Ascending aorta (tissue), 2 donors: ENCODE data around the gene PLCH2. TPM values are rescaled to one million over a fixed set of nuclear protein-coding genes. Genes with fewer than 3 reads are reported as not detected.

ENCODE experiments used
- DNase-seq, 2 donors: peaks; one replicate each; pipeline ENCODE4 v3.0.0-alpha.2; 2019; ENCODE audit warnings: low spot score in 2 of 2
- H3K27ac ChIP-seq, 2 donors: fragments of 200-600 bp; sonication (generic); one replicate each; pipeline ENCODE4 v1.5.1; 2016 to 2017; ENCODE audit warnings: mild to moderate bottlenecking in 1 of 2
- H3K27me3 ChIP-seq: fragments of 200-600 bp; sonication (generic); one replicate; pipeline ENCODE4 v1.5.1; 2017
- H3K36me3 ChIP-seq, 2 donors: fragments of 200-600 bp; sonication (generic); one replicate each; pipeline ENCODE4 v1.5.1; 2016
- H3K4me1 ChIP-seq, 2 donors: fragments of 200-600 bp; sonication (generic); one replicate each; pipeline ENCODE4 v1.5.1; 2016 to 2017; ENCODE audit warnings: mild to moderate bottlenecking in 1 of 2
- H3K4me3 ChIP-seq, 2 donors: fragments of 200-600 bp; sonication (generic); one replicate each; pipeline ENCODE4 v1.5.1; 2016 to 2017; ENCODE audit warnings: mild to moderate bottlenecking in 1 of 2
- H3K9me3 ChIP-seq, 2 donors: fragments of 200-600 bp; sonication (generic); one replicate each; pipeline ENCODE4 v1.5.1; 2016
- intact Hi-C: fragments of 100-400 bp; cut with DNase I; formaldehyde crosslinking; loops from one replicate; pipeline ENCODE4 v1.15.1; 2023
- total RNA-seq: library from RNA; depleted of rRNA; stranded (reverse); fragments of >200 nt; gene quantifications from one replicate; pipeline ENCODE4 v1.1.0, GENCODE V29; 2016
- TF ChIP-seq, protein P1 (sequence below), 3 experiments: fragments of 200-600 bp in 2 of 3; fragments of 450-650 bp in 1 of 3; sonication (generic) in 2 of 3; IDR thresholded peaks; one replicate each; pipeline ENCODE4 v1.5.1; 2016 to 2019; ENCODE audit warnings: antibody characterized with exemption in 3 of 3, mild to moderate bottlenecking in 1 of 3, moderate library complexity in 1 of 3

The PLCH2 gene
- total RNA-seq, 1 donor from 2014 or later, result not detected

DNA sequence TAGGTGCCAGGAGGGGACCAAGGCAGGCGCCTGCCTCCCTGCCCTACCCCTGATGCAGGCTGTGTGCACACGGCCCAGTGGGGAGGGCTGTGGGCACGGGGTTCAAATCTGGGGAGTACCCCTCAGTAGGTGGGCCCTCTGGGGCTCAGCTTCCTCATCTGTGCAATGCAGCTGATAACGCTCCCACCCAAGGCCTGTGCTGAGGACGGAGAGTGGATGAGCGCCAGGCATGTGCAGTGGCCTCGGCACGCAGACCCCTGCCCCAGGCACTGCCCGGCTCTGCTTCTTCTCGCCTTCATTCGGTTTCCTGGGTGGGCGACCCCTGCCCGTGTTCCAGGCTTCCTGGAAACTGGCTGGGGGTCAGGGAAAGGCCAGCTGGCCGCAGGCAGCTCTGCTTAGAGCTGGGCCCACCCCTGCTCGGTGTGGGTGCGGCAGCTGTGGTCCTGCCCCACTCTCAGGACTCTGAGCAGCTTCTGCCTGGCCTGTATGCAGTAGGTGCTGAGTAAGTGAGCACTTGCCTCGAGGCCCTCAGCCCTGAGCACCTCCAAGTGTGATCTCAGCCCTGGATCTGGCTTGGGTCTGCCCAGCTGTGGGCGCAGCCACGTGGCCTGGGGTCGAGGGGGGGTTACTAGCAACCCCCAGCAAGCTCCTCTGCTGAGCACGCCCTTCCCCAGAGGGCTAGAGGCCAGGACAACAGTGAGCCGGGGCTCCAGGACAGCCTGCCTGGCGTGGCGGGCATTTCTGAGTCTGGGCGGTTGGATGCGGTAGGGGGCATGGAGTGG, 68.2 kb downstream of the PLCH2 start:
- intact Hi-C loops, result no loop called here
- Histone ChIP-seq H3K4me1 (peaks cover 13 to 38% of the 10 kb centered on the region in 2 donors), H3K4me3 (no peak overlapping the region), H3K9me3 (no peaks in the 10 kb centered on the region), H3K27me3 (peaks cover 3% of the 10 kb centered on the region), H3K36me3 (no peaks in the 10 kb centered on the region), H3K27ac (no peak overlapping the region)
- TF ChIP-seq, protein P1, sequence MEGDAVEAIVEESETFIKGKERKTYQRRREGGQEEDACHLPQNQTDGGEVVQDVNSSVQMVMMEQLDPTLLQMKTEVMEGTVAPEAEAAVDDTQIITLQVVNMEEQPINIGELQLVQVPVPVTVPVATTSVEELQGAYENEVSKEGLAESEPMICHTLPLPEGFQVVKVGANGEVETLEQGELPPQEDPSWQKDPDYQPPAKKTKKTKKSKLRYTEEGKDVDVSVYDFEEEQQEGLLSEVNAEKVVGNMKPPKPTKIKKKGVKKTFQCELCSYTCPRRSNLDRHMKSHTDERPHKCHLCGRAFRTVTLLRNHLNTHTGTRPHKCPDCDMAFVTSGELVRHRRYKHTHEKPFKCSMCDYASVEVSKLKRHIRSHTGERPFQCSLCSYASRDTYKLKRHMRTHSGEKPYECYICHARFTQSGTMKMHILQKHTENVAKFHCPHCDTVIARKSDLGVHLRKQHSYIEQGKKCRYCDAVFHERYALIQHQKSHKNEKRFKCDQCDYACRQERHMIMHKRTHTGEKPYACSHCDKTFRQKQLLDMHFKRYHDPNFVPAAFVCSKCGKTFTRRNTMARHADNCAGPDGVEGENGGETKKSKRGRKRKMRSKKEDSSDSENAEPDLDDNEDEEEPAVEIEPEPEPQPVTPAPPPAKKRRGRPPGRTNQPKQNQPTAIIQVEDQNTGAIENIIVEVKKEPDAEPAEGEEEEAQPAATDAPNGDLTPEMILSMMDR (IDR thresholded peaks at IDR 0.05), result no peak
- DNase-seq, result no peak

DNA sequence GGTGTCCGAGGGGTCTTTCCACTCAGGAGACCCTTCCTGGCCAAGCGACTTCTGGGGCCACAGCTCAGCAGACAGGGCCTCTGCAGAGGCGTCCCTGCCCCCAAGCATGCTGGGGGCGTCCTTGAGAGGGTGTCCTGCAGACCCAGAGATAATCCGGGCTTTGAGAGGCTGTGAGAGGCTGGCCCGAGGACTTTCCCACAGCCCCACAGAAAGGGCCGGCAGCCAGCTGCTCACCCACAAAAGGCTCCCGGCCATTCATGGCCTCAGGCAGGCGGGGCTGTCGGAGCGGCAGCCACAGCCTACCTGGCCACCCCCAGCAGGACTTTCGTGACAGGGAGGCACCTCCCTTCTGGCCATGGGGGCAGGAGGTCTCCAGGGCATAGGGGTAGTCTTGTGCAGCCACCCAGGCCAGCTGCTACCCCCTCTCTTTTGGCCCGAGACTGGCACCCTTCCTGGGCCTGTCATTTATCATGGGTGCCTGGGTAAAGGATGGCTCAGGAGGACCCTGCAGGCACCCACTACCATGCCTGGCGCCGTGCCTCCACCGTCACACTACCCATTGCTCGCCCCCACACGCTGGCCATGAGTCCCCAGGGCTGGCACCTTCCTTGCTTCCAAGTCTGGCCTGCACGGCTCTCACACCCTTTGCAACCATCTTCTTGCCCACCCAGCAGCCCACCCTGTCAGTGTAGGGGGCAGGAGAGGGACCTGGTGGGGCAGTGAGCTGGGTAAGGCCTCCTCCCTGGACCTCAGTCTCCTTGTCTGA, 69.0 kb downstream of the PLCH2 start:
- Histone ChIP-seq H3K36me3 (no peaks in the 10 kb centered on the region), H3K27ac (peak overlapping the region; percentile 51 to 60), H3K4me3 (no peak overlapping the region), H3K9me3 (no peaks in the 10 kb centered on the region), H3K4me1 (peaks cover 13 to 39% of the 10 kb centered on the region in 2 donors), H3K27me3 (peaks cover 3% of the 10 kb centered on the region)
- intact Hi-C loops, result no loop called here
- TF ChIP-seq, protein P1 (IDR thresholded peaks at IDR 0.05), result no peak
- DNase-seq, result no peak

DNA sequence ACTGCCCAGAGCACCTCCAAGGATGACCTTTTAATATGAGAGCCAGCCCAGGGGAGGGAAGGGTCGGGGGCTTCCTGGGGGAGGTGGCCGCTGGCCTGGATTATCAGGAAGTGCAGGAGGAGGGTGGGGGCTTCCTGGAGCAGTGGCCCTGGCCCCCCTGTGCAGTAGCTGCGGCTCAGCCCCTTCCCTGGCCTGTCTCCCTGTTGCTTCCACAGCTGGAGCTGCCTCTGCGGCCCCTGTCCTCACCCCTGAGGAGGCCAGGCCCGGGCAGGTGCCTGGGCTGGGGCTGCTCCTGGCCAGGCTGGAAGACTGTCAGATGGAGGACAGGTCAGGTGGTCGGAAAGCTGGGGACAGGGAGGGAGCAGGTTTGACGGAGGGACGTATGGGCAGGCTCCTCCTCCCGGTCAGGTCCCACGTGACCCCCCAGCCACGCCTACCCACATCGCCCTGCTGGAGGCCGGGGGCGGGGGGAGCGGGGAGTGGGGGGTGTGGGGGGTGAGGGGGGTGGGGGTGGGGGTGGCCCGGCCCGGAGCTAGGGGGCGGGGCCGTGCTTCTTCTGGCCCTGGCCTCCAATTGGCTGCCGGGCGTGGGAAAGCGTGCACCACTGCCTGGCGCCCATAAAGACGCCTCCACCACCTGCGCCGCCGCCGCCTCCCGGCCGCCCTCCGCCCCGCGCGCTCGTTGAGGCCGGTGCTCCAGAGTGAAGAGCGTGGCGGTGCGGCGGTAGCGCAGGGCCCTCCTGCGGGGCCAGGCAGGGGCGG, 69.8 kb downstream of the PLCH2 start:
- Histone ChIP-seq H3K27ac (peak overlapping the region; percentile 92 to 95), H3K36me3 (no peaks in the 10 kb centered on the region), H3K4me3 (peak overlapping the region; percentile 53 to 67), H3K27me3 (no peaks in the 10 kb centered on the region), H3K9me3 (no peaks in the 10 kb centered on the region), H3K4me1 (peaks cover 13 to 36% of the 10 kb centered on the region in 2 donors)
- TF ChIP-seq, protein P1 (IDR thresholded peaks at IDR 0.05), result no peak
- intact Hi-C loops, result loop anchor here (2.0 kb wide), 1 partner anchor 347 kb away; no protein-coding TSS in a partner anchor
- peak; percentile 71 to 91 for DNase-seq

DNA sequence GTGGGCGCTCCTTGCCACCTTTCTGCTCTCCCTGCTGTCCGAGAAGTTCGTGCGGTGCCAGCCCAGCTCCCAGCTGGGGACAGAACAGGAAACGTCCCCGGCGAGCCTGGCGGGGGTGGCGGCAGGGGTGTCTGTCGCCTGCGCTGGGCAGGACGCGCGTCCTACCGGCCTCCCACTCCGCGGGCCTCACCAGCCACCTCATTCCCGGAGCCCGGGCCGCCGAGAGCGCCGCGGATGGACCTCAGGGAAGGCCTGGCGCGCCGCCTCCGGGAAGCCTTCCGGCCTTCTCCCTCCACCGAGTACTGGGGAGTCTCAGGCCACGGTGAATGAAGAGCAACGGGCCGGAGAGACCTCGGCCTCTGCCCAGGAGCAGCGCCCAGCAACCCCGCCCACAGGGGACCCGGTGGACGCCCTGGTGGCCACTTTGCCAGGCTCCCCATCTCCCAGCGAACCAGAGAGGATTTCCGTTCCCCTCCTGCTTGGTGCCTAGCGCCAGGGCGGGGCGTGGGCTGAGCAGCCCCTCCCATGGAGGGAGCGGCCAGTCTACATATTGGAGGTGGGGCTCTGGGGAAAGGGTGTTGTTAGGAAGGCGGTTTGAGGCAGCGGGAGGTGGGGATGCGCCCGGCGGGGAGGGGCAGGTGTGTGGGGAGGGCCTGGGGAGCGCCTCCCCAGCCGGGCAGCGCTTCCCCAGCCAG, 70.6 kb downstream of the PLCH2 start:
- DNase-seq, result peak; percentile 80 to 91
- intact Hi-C loops, result loop anchor here (1.0 to 2.0 kb wide), 2 partner anchors 155 to 348 kb away; partner anchors contain the start of genes MORN1 and RER1
- peak overlapping the region; percentile 92 to 95 for H3K27ac ChIP-seq
- H3K4me3 ChIP-seq, result peak overlapping the region; percentile 53 to 67
- no peaks in the 10 kb centered on the region for H3K36me3 ChIP-seq
- peaks cover 13 to 36% of the 10 kb centered on the region in 2 donors for H3K4me1 ChIP-seq
- TF ChIP-seq, protein P1 (IDR thresholded peaks at IDR 0.05), result peak in 2 of 3 experiments; percentile 6
- no peaks in the 10 kb centered on the region for H3K9me3 ChIP-seq
- no peaks in the 10 kb centered on the region for H3K27me3 ChIP-seq
